Hematopoietic multipotent progenitor cell treated with erythropoietin and hydrocortisone succinate and interleukin-3 and kit ligand, for 17 days (in vitro differentiated cells): ENCODE data around the gene YWHAH.

Experiments
- DNase-seq: peaks from one replicate; pipeline ENCODE4 v3.0.0-alpha.2; 2015; ENCODE audit warnings: low spot score

Gene YWHAH

DNA sequence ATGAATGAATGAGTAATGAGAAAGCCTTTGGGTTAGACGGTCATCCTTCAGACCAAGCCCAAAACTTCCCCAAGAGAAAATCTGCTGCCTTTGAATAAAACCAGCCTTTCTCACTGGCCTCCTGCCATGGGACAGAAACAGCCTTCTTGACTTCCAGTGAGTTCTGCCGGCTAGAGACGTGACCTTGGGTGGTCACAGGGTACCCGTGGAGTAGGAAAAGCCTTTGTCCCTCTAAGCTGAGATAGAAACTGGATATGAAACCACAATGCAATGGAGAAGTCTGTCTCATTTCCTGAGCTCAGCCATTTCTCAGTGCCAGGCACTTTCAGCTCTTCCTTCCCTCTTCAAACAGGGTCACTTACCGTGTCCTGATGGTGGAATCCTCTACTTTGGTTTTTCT, 21.2 kb upstream of the YWHAH start:
- DNase-seq: no peak

DNA sequence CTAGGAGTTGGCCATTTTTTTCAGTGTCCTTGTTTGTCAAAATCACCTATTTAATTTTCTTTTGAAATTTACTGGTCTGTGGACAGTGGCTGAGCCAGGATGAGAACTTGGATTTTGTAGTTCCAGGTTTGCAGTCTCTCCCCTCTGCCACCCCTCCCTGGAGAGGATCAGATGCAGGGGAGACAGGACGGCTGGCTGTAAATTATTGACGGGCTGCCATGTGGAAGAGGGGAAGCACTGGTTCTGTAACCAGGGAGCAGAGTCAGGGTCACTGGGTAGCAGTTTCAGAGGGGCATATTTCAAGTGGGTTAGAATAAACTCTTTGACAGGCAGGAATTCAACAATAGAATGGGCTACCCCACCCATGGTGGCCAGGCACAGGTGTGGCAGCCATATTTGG, 20.6 kb upstream of the YWHAH start:
- DNase-seq: no peak

DNA sequence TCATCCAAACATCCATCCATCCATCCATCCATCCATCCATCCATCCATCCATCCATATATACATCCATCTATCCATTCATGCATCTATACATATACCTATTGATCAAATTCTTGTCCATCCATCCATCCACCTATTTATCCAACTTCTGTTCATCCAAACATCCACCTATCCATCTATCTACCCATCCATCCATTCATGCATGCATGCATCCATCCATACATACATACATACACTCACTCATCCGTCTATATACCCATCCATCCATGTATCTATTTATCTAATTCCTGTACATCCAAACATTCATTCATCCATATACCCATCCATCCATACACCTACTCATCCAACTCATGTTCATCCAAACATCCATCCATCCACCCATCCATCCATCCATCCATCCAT, 19.3 kb upstream of the YWHAH start:
- no peak for DNase-seq

DNA sequence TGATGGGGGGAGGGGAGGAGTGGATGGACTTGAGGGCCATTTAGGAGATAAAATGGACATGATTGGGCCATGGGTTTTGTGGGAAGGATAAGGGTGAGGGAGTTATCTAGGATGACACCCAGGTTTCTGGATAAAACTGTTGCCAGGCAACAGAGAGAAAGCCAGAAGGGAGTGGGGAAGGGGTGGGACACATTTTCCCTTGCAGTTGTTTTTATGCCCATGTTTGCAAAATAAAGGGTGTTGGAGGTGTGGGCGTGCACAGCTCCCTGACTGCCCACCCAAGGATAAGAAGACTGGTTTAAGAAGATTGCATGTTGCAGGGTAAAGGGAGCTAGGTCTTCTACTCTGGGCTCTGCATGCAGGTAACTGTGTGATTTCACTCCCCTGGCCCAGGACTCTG, 18.3 kb upstream of the YWHAH start:
- no peak for DNase-seq

DNA sequence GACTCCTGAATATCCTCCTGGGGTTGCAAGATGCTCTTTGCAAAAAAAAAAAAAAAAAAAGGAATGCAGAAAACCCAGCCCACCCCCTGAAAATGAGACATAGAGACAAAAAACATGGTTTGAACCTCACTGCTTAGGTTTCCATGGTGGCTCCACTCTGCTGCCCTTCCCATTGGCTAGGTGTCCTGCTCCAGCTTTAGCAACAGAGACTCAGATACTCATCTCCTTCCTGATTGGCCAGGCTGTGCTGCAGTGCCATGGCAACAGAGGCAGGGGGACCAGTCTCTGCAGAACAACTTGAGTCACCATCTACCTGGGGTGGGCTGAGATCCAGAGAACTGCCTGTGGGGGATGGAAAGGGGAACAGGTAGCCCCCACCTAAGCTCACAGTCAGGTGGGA, 17.4 kb upstream of the YWHAH start:
- no peak for DNase-seq

DNA sequence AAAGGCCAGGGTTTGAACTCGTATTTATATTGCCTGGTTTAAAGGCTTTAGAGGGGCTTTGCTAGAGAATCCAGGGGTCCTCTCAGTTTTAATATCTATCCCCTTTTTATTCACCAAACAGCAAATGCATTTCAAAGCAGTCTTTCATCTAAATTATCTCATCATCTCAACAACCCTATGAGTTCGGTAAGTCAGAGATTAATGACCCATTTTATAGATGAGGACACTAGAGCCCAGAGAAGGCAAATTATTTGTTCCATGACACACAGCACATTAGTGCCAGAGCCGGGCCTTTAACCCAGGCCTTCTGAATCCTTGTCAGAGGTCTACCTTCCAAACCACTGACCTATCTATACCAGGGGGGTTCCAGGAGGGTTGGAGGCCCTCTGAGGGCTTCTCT, 16.8 kb upstream of the YWHAH start:
- DNase-seq: no peak

DNA sequence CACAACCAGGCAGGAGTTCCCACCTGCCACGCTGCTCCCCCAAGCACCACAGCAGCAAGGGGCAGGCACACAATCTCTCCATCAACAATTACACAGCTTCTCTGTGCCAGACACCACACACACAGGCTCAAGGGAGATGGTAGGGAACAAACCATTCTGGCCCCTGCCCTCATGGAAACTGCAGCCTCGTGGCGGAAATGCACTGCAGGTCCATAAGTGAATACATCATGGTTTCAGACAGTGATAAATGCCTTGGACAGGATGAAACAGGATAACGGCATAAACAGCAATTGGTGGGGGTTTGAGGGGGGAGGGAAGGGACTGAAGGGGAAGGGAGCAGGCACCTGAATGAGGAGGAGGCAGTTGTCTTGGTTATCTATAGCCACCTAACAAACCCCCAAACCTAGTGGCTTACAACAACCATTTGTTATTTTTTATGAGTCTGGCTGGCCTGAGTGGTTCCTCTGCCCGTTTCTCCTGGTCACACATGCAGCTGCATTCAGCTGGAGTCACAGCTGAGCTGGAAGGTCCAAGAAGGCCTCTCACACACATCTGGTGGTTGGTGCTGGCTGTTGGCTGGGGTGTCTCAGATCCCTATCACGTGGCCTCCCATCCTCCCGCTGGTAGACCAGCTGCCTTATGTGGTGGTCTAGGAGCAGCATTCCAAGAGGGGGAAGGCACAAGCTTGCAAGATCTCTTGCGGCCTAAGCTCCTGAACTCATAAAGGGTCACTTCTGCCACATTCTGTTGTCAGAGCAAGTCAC, 15.0 kb upstream of the YWHAH start:
- no peak for DNase-seq

DNA sequence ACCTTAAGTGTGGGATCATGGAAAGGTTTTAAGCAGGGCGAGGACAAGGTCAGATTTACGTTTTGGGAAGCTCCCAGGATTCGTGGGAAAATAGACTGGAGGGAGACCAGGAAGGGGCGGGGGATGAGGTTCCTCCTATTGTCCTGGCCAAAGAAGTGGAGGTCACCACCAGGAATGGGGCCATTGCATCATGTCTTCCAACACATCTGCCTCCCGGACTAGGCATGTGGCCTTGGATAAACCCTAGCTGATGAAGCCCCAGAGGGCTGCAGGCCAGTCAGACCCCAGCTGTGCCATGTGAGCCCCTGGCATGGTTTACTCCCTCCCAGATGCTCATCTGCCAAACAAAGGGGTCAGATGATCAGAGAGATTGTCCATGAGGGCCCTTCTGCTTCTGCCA, 11.5 kb upstream of the YWHAH start:
- no peak for DNase-seq

DNA sequence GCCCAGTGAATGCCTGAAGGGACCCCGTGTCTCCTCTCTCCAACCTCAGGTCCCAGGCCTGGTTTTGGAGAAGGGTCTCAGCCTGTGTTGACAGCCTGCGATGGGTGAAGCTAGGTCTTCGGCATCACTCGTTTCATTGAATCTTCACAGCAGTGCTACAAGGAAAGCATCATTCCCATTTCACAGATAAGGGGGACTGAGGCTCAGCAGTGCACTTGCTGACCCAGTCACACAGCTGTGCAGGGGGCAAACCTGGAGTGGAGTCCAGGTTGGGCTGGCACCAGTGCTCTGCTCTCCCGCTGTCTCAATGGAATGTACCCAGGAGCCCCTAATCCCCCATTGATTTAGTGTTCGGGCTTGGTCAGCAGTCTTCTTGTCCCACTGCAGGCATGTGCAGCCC, 10.9 kb upstream of the YWHAH start:
- DNase-seq: no peak

DNA sequence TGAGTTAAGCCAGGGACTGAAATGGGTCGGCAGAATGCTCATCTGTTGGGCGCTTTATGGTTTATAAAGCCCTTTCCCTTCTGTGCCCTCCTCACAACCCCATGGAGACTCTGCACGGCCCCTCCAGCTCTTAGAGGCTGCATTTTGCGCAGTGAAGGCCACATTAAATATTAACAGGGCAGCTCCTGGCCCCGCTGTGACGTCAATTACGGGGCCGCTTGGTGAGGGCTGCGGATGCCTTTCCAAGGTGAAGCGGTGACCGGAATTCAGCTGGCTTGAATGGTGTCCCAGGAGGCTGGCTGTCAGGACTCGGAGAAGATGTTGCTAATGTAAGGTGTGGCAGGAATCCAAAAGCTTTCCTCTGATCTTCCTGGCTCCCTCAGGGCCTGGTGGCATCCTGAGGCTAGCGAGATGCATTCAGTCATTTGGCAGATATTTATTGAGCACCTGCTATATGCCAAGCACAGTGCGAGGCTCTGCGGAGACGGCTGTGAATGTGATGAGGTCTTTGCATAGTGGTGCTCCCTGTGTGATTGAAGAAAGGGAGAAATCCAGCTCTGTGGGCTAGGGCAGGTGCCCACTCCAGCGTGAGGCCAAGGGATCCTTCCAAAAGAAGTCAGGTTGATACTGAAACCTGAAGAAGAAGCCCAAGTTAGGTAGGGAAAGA, 10.4 kb upstream of the YWHAH start:
- DNase-seq: no peak

DNA sequence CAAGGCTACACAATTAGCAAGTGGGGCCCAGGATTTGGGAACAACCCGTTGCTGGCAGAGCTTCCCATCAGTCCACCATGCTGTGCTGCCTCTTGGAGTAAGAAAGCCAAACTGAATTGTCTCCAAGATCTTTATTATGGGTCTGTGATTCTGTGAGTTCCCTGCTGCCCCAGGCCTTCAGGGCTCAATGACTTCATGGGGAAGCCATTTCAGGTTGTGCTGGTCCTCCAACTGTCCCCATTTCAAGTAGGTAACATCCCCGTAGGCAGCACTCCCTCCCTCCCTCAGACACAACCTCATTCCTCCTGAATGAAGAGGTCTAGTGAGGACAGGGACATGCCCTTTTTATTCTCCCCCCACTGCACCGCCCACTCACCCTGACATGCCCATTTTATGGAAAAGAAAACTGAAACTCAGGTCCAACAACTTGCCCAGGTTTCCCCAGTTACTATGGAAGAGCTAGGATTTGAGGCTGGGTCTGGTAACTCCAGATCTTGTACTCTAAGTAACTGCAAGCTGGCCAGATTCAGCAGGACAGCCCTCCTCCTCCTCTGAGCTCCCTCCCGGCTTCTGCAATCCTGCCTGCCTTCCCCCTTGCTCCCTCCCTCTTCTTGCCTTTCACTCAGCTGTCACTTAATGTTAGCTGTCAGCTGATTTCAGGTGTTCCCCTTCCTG, 8.2 kb upstream of the YWHAH start:
- DNase-seq: no peak

DNA sequence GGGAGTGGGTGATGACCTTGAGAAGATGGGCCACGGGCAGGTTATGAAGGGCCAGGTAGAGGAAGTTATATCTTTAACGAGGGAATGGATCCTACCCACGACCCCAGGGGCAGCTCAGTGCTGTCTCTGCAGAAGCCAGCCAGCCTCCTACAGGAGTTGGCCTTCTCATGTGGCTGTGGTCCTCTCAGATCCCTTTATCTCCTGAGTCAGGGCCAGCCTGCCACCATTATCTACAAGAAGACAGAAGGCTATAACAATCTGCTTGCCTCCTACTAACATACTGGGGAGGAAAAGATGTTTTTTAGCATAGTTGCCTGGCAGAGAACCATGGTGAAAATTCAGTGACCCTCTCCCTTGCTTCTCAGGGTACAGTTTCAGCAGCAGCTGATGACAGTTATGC, 7.0 kb upstream of the YWHAH start:
- peak; percentile 49 for DNase-seq

DNA sequence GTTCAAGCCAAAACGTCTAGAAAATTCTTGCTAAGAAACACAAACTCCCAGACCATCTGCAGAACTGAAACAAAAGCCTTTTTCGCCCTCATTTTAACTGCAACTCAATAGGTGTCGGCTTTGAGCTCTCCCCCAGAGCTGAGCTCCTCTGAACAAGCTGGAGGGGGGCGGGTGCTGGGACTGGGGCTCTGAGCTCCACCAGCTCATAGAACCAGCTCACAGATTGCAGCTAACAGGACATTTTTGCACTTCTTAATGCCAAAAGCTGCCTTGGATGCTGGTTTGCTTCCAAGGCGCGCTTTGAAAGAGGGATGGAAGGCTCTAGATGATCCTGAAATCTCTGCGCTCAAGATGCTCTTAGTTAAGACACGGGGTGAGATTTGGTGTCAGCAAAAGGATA, 6.0 kb upstream of the YWHAH start:
- DNase-seq: no peak

DNA sequence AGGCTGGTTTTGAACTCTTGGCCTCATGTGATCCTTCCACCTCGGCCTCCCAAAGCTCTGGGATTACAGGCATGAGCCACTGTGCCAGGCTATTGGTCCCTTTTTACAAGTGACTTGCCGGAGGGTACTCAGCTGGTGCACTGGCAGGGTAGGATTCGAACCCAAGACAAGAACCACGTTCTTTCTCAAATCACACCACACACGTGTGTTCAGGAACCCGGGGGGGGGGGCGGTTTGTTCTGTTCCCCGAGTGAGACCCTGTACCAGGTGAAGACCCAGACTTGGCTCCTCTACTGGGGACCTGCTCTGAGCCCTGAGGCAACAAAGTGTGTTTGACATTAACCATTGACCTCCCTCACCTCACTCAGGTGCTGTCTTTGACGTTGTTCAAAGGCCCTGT, 3.8 kb upstream of the YWHAH start:
- DNase-seq: no peak

DNA sequence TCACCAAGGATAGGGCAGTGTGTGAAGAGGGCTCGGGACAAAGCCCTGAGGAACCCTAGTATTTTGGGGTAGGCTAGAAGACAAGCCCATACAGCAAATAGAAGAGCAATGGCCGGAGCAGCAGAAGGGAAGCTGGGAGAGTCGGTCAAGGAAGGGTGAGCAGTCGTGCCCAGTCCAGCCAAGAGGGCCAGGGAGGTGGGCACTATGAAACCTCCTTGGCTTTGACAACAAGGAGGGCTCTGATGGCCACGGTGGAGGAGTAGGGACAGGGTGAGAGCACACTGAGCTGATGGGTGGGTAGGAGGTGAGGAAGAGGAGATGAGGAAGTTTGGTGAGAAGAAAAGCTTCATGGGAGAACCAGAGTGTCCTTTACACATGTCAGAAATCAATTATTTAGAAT, 2.2 kb upstream of the YWHAH start:
- DNase-seq: no peak

DNA sequence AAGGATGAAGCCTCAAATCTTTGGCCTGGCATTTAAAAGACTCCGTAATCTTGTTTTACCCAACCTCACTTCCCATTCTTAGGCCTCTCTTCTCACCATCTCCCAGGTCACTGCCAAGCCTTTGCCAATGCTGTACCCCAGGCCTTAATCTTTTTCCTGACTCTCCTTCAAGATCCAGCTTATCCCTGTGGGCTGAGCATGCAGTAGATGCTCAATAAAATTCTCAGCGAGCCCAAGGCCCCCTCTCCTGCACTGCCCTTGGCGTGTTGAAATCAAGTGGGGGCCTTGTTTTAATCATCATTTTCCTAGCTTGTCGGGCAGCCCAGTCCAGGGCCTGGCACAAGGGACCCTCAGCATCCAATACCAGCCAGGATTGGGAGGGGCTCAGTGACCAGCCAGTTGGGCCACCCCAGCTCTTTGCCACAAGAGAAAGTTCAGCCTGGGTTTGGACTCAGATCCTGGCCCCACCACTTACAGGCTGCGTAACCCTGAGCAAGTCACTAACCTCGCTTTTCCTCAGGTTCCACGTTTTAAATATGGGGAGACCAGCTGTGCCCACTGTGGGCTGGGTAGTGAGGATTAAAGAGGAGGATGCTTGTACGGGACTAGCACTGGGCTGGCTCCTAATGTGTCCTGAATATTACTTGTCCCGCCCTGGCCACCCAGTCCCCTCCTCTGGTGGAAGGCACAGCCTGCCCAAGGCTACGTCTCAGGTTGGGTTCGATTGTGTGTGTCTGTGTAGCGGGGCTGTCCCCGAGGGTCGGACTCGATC, 943 bp upstream of the YWHAH start:
- no peak for DNase-seq

DNA sequence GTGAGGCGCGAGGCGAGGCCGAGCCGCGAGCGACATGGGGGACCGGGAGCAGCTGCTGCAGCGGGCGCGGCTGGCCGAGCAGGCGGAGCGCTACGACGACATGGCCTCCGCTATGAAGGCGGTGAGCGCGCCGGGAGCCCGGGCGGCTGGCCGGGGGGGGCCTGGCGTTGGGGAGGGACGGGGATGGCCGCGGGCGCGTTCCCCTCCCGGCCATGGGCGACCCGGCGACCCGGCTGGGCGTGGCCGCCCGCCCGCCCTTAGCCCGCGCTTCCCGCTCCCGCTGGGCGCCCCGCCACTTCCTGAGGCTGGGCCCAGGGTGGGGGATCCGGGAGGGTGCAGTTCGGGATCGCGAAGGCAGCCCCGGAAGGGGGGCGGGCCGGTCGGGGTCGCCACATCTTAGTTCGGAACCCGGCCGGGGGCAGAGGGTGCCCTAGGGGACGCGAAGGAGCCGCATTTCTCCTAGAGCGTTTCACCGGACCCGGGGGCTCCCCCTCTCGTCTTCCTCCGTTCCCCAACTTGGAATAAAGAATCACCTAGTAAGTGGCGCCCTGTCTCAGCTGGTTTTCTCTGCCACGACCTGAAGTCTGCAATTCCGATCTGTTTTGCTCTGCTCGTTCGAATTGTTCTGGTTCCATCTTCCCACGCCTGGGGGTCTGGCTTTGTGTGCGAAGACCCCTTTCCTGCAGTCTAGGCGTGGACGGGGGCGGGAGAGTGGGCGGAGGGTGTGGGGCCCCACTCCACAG, 536 bp downstream of the YWHAH start:
- peak; percentile 45 for DNase-seq

DNA sequence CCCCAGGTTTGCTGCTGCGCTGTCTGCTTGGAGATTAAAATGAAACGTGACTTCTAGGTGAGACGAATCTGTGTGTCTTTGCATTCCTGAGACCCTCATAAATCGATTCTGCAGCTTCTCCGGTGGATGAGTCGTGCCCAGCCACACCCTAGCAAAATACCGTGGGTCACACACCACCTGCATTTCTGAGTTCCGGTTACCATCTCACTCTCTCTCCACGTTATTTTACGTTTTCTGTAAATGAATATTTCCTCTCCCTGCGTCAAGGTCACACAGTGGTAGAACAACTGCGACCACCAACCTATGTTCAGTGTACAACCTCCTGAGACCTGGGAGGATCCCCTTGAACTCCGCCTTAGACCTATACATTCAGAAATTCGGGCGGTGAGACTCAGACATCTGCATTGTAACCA, 1.1 kb downstream of the YWHAH start:
- peak; percentile 39 for DNase-seq

DNA sequence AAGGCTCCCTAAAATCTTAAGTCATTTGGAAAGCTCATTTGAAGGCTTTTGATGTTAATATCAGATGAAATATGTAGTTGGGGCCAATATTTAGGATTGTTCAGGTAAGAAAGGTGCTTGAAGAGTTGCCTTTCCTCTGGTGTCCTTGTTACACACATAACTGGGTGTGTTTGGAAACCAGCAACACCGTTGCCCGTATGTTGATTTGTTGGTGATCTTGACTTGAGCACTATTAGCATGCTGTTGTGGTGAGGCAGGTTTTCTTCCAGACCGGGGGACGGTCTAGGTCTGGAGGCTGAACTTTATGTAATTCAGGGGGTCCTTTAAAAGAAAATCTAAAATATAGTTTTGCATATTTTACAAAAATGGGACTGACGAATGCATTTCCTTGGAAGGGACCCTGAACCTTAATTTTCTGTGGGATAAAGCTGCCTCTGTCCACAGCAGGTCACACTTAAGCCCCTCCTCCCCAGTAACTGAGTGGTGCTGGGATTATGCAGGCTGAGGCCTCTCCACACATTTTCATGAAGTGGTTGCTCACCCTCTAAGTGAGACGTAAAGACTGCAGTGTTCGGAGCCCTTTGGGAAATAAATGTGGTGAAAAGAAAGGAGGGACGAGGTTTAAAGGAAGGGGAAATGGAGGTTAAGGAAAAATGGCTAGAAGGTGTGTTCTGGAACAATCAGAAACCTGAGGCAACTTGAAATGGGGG, 1.8 kb downstream of the YWHAH start:
- DNase-seq: no peak

DNA sequence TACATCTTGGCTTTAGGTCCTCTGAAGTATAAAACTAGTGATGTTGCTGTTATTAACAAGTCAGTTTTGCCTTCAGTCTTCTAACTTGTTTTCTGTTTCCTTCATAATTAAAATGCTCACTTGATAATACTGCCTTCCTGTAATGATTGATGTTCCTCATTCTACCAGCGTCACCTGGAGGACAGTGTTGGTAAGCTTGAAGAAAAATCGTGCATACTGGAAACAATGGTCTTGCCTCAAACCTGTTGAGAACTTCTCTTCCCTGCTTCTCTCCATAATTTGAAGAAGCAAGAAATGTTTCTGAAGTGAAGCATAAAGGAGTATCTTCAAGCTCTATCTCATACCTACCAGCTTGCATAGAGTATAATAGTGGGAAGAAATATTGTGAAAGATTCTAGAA, 3.0 kb downstream of the YWHAH start:
- peak; percentile 82 for DNase-seq

DNA sequence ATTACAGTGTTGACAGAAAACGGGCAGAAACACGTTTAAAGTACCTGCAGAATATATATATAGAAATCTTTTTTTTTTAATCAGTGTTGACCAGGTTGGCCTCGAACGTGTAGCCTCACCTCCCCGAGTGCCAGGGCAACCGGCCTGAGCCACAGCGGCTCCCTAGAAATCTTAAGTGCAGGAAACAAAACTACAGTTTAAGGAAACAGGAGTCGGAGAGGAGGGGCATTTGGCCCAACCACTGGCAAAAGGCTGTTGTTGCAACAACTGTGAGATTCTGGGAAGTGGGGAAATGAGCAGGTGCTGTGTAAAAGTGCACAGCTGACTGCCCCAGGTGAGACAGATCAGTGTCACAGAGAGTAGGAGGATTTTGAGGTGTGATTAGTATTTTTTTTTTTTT, 3.7 kb downstream of the YWHAH start:
- DNase-seq: no peak
